SK-N-SH (cell line): ENCODE measurements around the gene PDZRN4. TPM values are rescaled to one million over a fixed set of nuclear protein-coding genes. Genes with fewer than 3 reads are reported as not detected.

Experiments used
- CTCF ChIA-PET: fragments of 300-600, 350-600 bp; formaldehyde crosslinking; extraction: SDS; loops from one replicate; lab custom pipeline; 2021; lab: Yijun Ruan, JAX
- POLR2A ChIA-PET: fragments of 350-600 bp; sonication (Branson Sonifier 250); formaldehyde crosslinking; extraction: SDS; loops from one replicate; lab custom pipeline; 2020; ENCODE audit warnings: antibody characterized with exemption, inconsistent platforms; lab: Yijun Ruan, JAX
- DNase-seq: peaks from one replicate; pipeline ENCODE4 v3.0.0; 2012
- H2AFZ ChIP-seq: fragments of 200-600 bp; sonication (generic); 2 replicates; pipeline ENCODE4 v1.8.1; 2016; ENCODE audit warnings: antibody characterized with exemption, mild to moderate bottlenecking, low read depth
- H3F3A ChIP-seq: fragments of 200-600 bp; sonication (generic); replicated peaks from 2 replicates; pipeline ENCODE3; 2016; ENCODE audit warnings: antibody characterized with exemption, mild to moderate bottlenecking; ENCODE audit not compliant: insufficient read depth
- H3K27ac ChIP-seq, 2 experiments: fragments of 200-500 bp in 1 of 2; fragments of 200-600 bp in 1 of 2; sonication (Bioruptor generic) in 1 of 2; sonication (generic), shearing (Covaris generic) in 1 of 2; 2 replicates each; pipeline versions ENCODE4 v1.5.1 to v1.6.1; 2014 to 2016; ENCODE audit warnings: low read depth in 2 of 2, inconsistent platforms in 1 of 2, low read length in 1 of 2, mild to moderate bottlenecking in 1 of 2, mixed read lengths in 1 of 2
- H3K27me3 ChIP-seq: fragments of 200-600 bp; sonication (generic), shearing (Covaris generic); 2 replicates; pipeline ENCODE4 v1.6.1; 2016; ENCODE audit warnings: mixed run types; ENCODE audit not compliant: insufficient read depth
- H3K36me3 ChIP-seq, 2 experiments: fragments of 200-500 bp in 1 of 2; fragments of 200-600 bp in 1 of 2; sonication (Bioruptor generic) in 1 of 2; sonication (generic) in 1 of 2; replicated peaks in 1 of 2; 2 replicates each; pipeline versions ENCODE3 to v1.5.1; 2014 to 2016; ENCODE audit warnings: low read length in 1 of 2, mild to moderate bottlenecking in 1 of 2; ENCODE audit not compliant: insufficient read depth in 2 of 2, control insufficient read depth in 1 of 2
- H3K4me1 ChIP-seq, 2 experiments: fragments of 200-500 bp in 1 of 2; fragments of 200-600 bp in 1 of 2; sonication (Bioruptor generic) in 1 of 2; sonication (generic), shearing (Covaris generic) in 1 of 2; 2 replicates each; pipeline versions ENCODE4 v1.5.1 to v1.6.1; 2014 to 2016; ENCODE audit warnings: low read depth in 1 of 2, low read length in 1 of 2, mixed run types in 1 of 2; ENCODE audit not compliant: insufficient read depth in 2 of 2, control insufficient read depth in 1 of 2
- H3K4me2 ChIP-seq: fragments of 200-600 bp; sonication (generic), shearing (Covaris generic); 2 replicates; pipeline ENCODE4 v1.6.1; 2017; ENCODE audit warnings: mixed run types
- H3K4me3 ChIP-seq, 2 experiments: fragments of 200-500 bp in 1 of 2; fragments of 200-600 bp in 1 of 2; sonication (Bioruptor generic) in 1 of 2; sonication (generic), shearing (Covaris generic) in 1 of 2; 2 replicates each; pipeline versions ENCODE4 v1.5.1 to v1.8.1; 2014 to 2016; ENCODE audit warnings: low read depth in 2 of 2, inconsistent platforms in 1 of 2, low read length in 1 of 2, mild to moderate bottlenecking in 1 of 2, mixed read lengths in 1 of 2, moderate library complexity in 1 of 2
- H3K79me2 ChIP-seq: fragments of 200-600 bp; sonication (generic); 2 replicates; pipeline ENCODE4 v1.8.1; 2017; ENCODE audit warnings: mild to moderate bottlenecking; ENCODE audit not compliant: insufficient read depth
- H3K9ac ChIP-seq: fragments of 200-600 bp; sonication (generic); 2 replicates; pipeline ENCODE4 v1.6.1; 2017; ENCODE audit warnings: mixed run types
- H3K9me2 ChIP-seq: fragments of 200-600 bp; sonication (generic); 2 replicates; pipeline ENCODE4 v1.6.1; 2017; ENCODE audit warnings: mixed run types
- H3K9me3 ChIP-seq: fragments of 200-600 bp; sonication (generic); 2 replicates; pipeline ENCODE4 v1.6.1; 2017; ENCODE audit warnings: mixed run types, mild to moderate bottlenecking, moderate library complexity
- H4K20me1 ChIP-seq: fragments of 200-600 bp; sonication (generic); 2 replicates; pipeline ENCODE4 v1.6.1; 2017; ENCODE audit warnings: mild to moderate bottlenecking, mixed run types; ENCODE audit not compliant: insufficient read depth
- ELF1 ChIP-seq: IDR thresholded peaks from 2 replicates; pipeline ENCODE4 v1.4.0; 2012
- EP300 ChIP-seq, 2 experiments: IDR thresholded peaks; 2 replicates each; pipeline versions ENCODE4 v1.4.0 to v1.6.1; 2012; ENCODE audit warnings: borderline replicate concordance in 1 of 2, low read depth in 1 of 2, low read length in 1 of 2
- FOXM1 ChIP-seq: IDR thresholded peaks from 2 replicates; pipeline ENCODE4 v1.4.0; 2012; ENCODE audit warnings: low read depth, mild to moderate bottlenecking
- GABPA ChIP-seq: IDR thresholded peaks from 2 replicates; pipeline ENCODE4 v1.4.0; 2012; ENCODE audit warnings: low read depth, mild to moderate bottlenecking
- GATA2 ChIP-seq: sonication (generic); formaldehyde crosslinking; IDR thresholded peaks from 2 replicates; pipeline ENCODE4 v1.5.0; 2020; ENCODE audit warnings: mild to moderate bottlenecking, missing genetic modification reagents
- IRF3 ChIP-seq: fragments of 150-350 bp; IDR thresholded peaks from 2 replicates; pipeline ENCODE4 v1.6.1; 2016; ENCODE audit warnings: mild to moderate bottlenecking, low read depth, low read length
- MXI1 ChIP-seq: IDR thresholded peaks from 2 replicates; pipeline ENCODE4 v1.6.1; 2012; ENCODE audit warnings: mild to moderate bottlenecking, low read depth, low read length, improper control_type of control experiment
- NRF1 ChIP-seq: IDR thresholded peaks from 2 replicates; pipeline ENCODE4 v1.6.1; 2012; ENCODE audit warnings: low read depth, mild to moderate bottlenecking, low read length
- PBX3 ChIP-seq: IDR thresholded peaks from 2 replicates; pipeline ENCODE4; 2012
- RCOR1 ChIP-seq: fragments of 150-350 bp; IDR thresholded peaks from 2 replicates; pipeline ENCODE4 v1.6.1; 2017; ENCODE audit warnings: antibody characterized with exemption, low read length
- REST ChIP-seq: IDR thresholded peaks from 2 replicates; pipeline ENCODE4 v1.6.1; 2012; ENCODE audit warnings: mild to moderate bottlenecking, low read depth, low read length, moderate library complexity
- TEAD4 ChIP-seq: IDR thresholded peaks from 2 replicates; pipeline ENCODE4 v1.4.0; 2012; ENCODE audit warnings: mild to moderate bottlenecking, borderline replicate concordance; ENCODE audit not compliant: insufficient read depth
- USF1 ChIP-seq: IDR thresholded peaks from 2 replicates; pipeline ENCODE4 v1.4.0; 2012; ENCODE audit warnings: low read depth, borderline replicate concordance
- USF2 ChIP-seq: fragments of 150-350 bp; IDR thresholded peaks from 2 replicates; pipeline ENCODE4 v1.6.1; 2017; ENCODE audit warnings: antibody characterized with exemption, low read length, low read depth, borderline replicate concordance
- WGBS: methylation state at CpG from one replicate; pipeline ENCODE4 v1.1.6; 2017; ENCODE audit warnings: low lambda C conversion rate; 5-methylcytosine and 5-hydroxymethylcytosine counted together
- polyA plus RNA-seq, 3 experiments: library from polyadenylated mRNA; depleted of rRNA; stranded (reverse); fragments of >200 nt; gene quantifications; 2 replicates each; pipeline ENCODE4 v1.2.3, GENCODE V29; 2012

Gene PDZRN4
- polyA plus RNA-seq, 1 of the 3 experiments (the other 2 are of a cell fraction), result 0.02 TPM

GRCh38 chr12:41211448-41211847 lies 23.3 kb downstream of the PDZRN4 start:
- Histone ChIP-seq H3K9ac (no peak overlapping the region), H3F3A (no peaks in the 10 kb centered on the region), H3K36me3 (no peaks in the 10 kb centered on the region), H3K9me2 (no peaks in the 10 kb centered on the region), H3K79me2 (no peaks in the 10 kb centered on the region), H2AFZ (no peak overlapping the region), H3K4me2 (no peak overlapping the region), H3K4me1 (peaks cover 0 to 7% of the 10 kb centered on the region in 2 experiments; a peak in 2 of 4 replicates), H3K27ac (no peak overlapping the region), H3K9me3 (no peaks in the 10 kb centered on the region), H3K4me3 (no peak overlapping the region), H3K27me3 (no peaks in the 10 kb centered on the region), H4K20me1 (no peaks in the 10 kb centered on the region)
- ChIA-PET POLR2A (no interaction called here), CTCF (interaction anchor here (1.0 kb wide), 3 partner anchors 21 to 150 kb away, joined by 3 to 4 read pairs (median 3); no protein-coding TSS in a partner anchor)
- 34% methylated on average over 3 of the region's 3 CpGs for WGBS
- peak; percentile 83; the same call in 1 of the 2 replicates for TF ChIP-seq RCOR1
- no peak for TF ChIP-seq ELF1
- peak in 1 of 2 experiments; percentile 71; a peak in 1 of 4 replicates for TF ChIP-seq EP300 (IDR thresholded peaks at IDR 0.05; ENCODE audit: borderline replicate concordance in 1 of 2, low read depth in 1 of 2, low read length in 1 of 2)
- TF ChIP-seq GATA2, result peak; percentile 74
- DNase-seq, result no peak

- Histone ChIP-seq H3K4me2 (no peak overlapping the region), H2AFZ (no peak overlapping the region), H3K36me3 (no peaks in the 10 kb centered on the region), H3F3A (no peaks in the 10 kb centered on the region), H3K4me1 (peaks cover 0 to 7% of the 10 kb centered on the region in 2 experiments; a peak in 2 of 4 replicates), H3K9ac (no peak overlapping the region), H3K4me3 (no peak overlapping the region), H4K20me1 (no peaks in the 10 kb centered on the region), H3K9me2 (no peaks in the 10 kb centered on the region), H3K9me3 (no peaks in the 10 kb centered on the region), H3K27me3 (no peaks in the 10 kb centered on the region), H3K79me2 (no peaks in the 10 kb centered on the region), H3K27ac (no peak overlapping the region)
- CTCF ChIA-PET, result interaction anchor here (0.9 kb wide), 1 partner anchor 22 kb away, joined by 4 read pairs; no protein-coding TSS in a partner anchor
- POLR2A ChIA-PET, result no interaction called here
- DNase-seq, result no peak
- 19% methylated on average over 2 of the region's 2 CpGs for WGBS
- no peak for TF ChIP-seq PBX3
Measured at GRCh38 chr12:41212625-41213024, 24.5 kb downstream of the PDZRN4 start.

GRCh38 chr12:41213107-41213506 lies 25.0 kb downstream of the PDZRN4 start:
- Histone ChIP-seq H3K9me3 (no peaks in the 10 kb centered on the region), H3K9me2 (no peaks in the 10 kb centered on the region), H4K20me1 (no peaks in the 10 kb centered on the region), H3K4me3 (no peak overlapping the region), H3F3A (no peaks in the 10 kb centered on the region), H3K4me1 (peaks cover 0 to 7% of the 10 kb centered on the region in 2 experiments; a peak in 2 of 4 replicates), H3K27me3 (no peaks in the 10 kb centered on the region), H3K4me2 (no peak overlapping the region), H3K27ac (no peak overlapping the region), H3K36me3 (no peaks in the 10 kb centered on the region), H3K9ac (no peak overlapping the region), H2AFZ (no peak overlapping the region), H3K79me2 (no peaks in the 10 kb centered on the region)
- WGBS, result 48% methylated on average over 7 of the region's 7 CpGs
- ChIA-PET CTCF (interaction anchor here (0.9 kb wide), 1 partner anchor 23 kb away, joined by 4 read pairs; no protein-coding TSS in a partner anchor), POLR2A (no interaction called here)
- DNase-seq, result no peak
- TF ChIP-seq USF2 (no peak), REST (no peak), NRF1 (no peak), TEAD4 (no peak), GABPA (no peak), FOXM1 (no peak), ELF1 (no peak), USF1 (no peak), IRF3 (no peak), MXI1 (no peak)
